H1 (cell line): ENCODE data around the gene SCG5. TPM values are rescaled to one million over a fixed set of nuclear protein-coding genes. Genes with fewer than 3 reads are reported as not detected.
"Not testable (repeated sequence)": the region's sequence is repeated elsewhere in the genome, so short reads cannot be mapped to it uniquely, and the experiment has no call there.

Experiments used
- CTCF ChIA-PET: fragments of 300-600 bp; sonication (Branson Sonifier 250); formaldehyde crosslinking; loops from one replicate; lab custom pipeline; 2021; ENCODE audit not compliant: partially characterized antibody; lab: Charles Lee
- POLR2A ChIA-PET: fragments of 300-600 bp; sonication (Branson Sonifier 250); formaldehyde crosslinking; loops from one replicate; lab custom pipeline; 2021; ENCODE audit warnings: inconsistent platforms; ENCODE audit not compliant: partially characterized antibody; lab: Charles Lee
- DNase-seq, 2 experiments: peaks; one replicate each; pipeline versions ENCODE4 v3.0.0 to v3.0.0-alpha.2; 2010 to 2022; ENCODE audit warnings: low spot score in 2 of 2, low read depth in 1 of 2, mixed read lengths in 1 of 2
- FAIRE-seq: peaks from 2 replicates; lab custom pipeline; 2011; peaks lifted over from hg19 to GRCh38; lab: Jason Lieb, UNC
- H2AFZ ChIP-seq: 2 replicates; pipeline ENCODE4 v1.8.1; 2012; ENCODE audit warnings: low read length, inconsistent platforms
- H2AK5ac ChIP-seq: 2 replicates; pipeline ENCODE4 v1.6.1; 2013; ENCODE audit warnings: low read depth, low read length
- H2BK120ac ChIP-seq: replicated peaks from 2 replicates; pipeline ENCODE3; 2013; ENCODE audit warnings: low read depth, low read length, inconsistent platforms
- H2BK12ac ChIP-seq: 2 replicates; pipeline ENCODE4 v1.6.1; 2013; ENCODE audit warnings: low read depth, low read length
- H2BK15ac ChIP-seq: 2 replicates; pipeline ENCODE4 v1.6.1; 2013; ENCODE audit warnings: low read length
- H2BK20ac ChIP-seq: 2 replicates; pipeline ENCODE4 v1.6.1; 2013; ENCODE audit warnings: low read length
- H2BK5ac ChIP-seq: 2 replicates; pipeline ENCODE4 v1.6.1; 2013; ENCODE audit warnings: low read depth, low read length
- H3K14ac ChIP-seq: 2 replicates; pipeline ENCODE4 v1.6.1; 2013; ENCODE audit warnings: inconsistent platforms; ENCODE audit not compliant: insufficient read length
- H3K18ac ChIP-seq: 2 replicates; pipeline ENCODE4 v1.6.1; 2013; ENCODE audit warnings: low read length; ENCODE audit errors: extremely low read depth
- H3K23ac ChIP-seq: 2 replicates; pipeline ENCODE4 v1.6.1; 2013; ENCODE audit warnings: inconsistent platforms; ENCODE audit not compliant: insufficient read length
- H3K23me2 ChIP-seq: 2 replicates; pipeline ENCODE4 v1.6.1; 2013; ENCODE audit warnings: low read depth, low read length
- H3K27ac ChIP-seq: 2 replicates; pipeline ENCODE4 v1.6.1; 2011; ENCODE audit warnings: low read depth, low read length, inconsistent platforms
- H3K27me3 ChIP-seq, 4 experiments: replicated peaks in 1 of 4; 1 replicate in 1 of 4; 2 replicates in 3 of 4; pipeline versions ENCODE4 v1.6.1 to v1.8.1; 2011 to 2013; ENCODE audit warnings: low read length in 3 of 4, mild to moderate bottlenecking in 3 of 4, inconsistent platforms in 2 of 4, mixed read lengths in 2 of 4, moderate library complexity in 1 of 4; ENCODE audit not compliant: control insufficient read depth in 3 of 4, insufficient read depth in 3 of 4; ENCODE audit errors: extremely low read depth in 1 of 4
- H3K36me3 ChIP-seq, 4 experiments: 2 replicates each; pipeline versions ENCODE4 v1.6.1 to v1.8.1; 2011 to 2013; ENCODE audit warnings: mild to moderate bottlenecking in 4 of 4, low read length in 3 of 4, moderate library complexity in 2 of 4, control low read depth in 1 of 4, inconsistent platforms in 1 of 4; ENCODE audit not compliant: insufficient read depth in 4 of 4, control insufficient read depth in 2 of 4
- H3K4ac ChIP-seq: replicated peaks from 2 replicates; pipeline ENCODE3; 2013; ENCODE audit warnings: low read length, low read depth, mixed read lengths, inconsistent platforms; ENCODE audit not compliant: insufficient read length
- H3K4me1 ChIP-seq, 4 experiments: replicated peaks in 1 of 4; 1 replicate in 1 of 4; 2 replicates in 3 of 4; pipeline versions ENCODE4 v1.6.1 to v1.8.1; 2011 to 2013; ENCODE audit warnings: low read length in 3 of 4, inconsistent platforms in 2 of 4, mixed read lengths in 1 of 4; ENCODE audit not compliant: insufficient read depth in 4 of 4, control insufficient read depth in 3 of 4
- H3K4me2 ChIP-seq, 2 experiments: 2 replicates each; pipeline versions ENCODE4 v1.6.1 to v1.8.1; 2011 to 2013; ENCODE audit warnings: low read depth in 2 of 2, low read length in 2 of 2, control low read depth in 1 of 2, inconsistent platforms in 1 of 2, mild to moderate bottlenecking in 1 of 2; ENCODE audit not compliant: insufficient read depth in 1 of 2
- H3K4me3 ChIP-seq, 4 experiments: fragments of 200-600, 300-600 bp in 1 of 4; sonication (generic), shearing (Covaris generic), sonication (Bioruptor Twin) in 1 of 4; 2 replicates each; pipeline versions ENCODE4 v1.5.1 to v1.8.1; 2011 to 2016; ENCODE audit warnings: low read length in 4 of 4, low read depth in 3 of 4, control low read depth in 2 of 4, inconsistent platforms in 2 of 4, mild to moderate bottlenecking in 2 of 4, mixed read lengths in 1 of 4, moderate library complexity in 1 of 4; ENCODE audit not compliant: insufficient read depth in 2 of 4; ENCODE audit errors: extremely low read depth in 1 of 4
- H3K56ac ChIP-seq: replicated peaks from 2 replicates; pipeline ENCODE3; 2013; ENCODE audit warnings: low read depth, mild to moderate bottlenecking, mixed read lengths, low read length, inconsistent platforms; ENCODE audit not compliant: insufficient read length
- H3K79me1 ChIP-seq: 2 replicates; pipeline ENCODE4 v1.6.1; 2013; ENCODE audit warnings: low read depth, low read length, control low read depth
- H3K79me2 ChIP-seq, 2 experiments: 2 replicates each; pipeline versions ENCODE4 v1.6.1 to v1.8.1; 2012 to 2013; ENCODE audit warnings: low read length in 2 of 2, mild to moderate bottlenecking in 2 of 2, inconsistent platforms in 1 of 2; ENCODE audit not compliant: insufficient read depth in 2 of 2, control insufficient read depth in 1 of 2
- H3K9ac ChIP-seq, 4 experiments: replicated peaks in 1 of 4; 1 replicate in 1 of 4; 2 replicates in 3 of 4; pipeline versions ENCODE4 v1.6.1 to v1.8.1; 2011 to 2013; ENCODE audit warnings: low read depth in 3 of 4, low read length in 3 of 4, control low read depth in 2 of 4, mild to moderate bottlenecking in 2 of 4, moderate library complexity in 2 of 4, inconsistent platforms in 1 of 4; ENCODE audit errors: extremely low read depth in 1 of 4
- H3K9me3 ChIP-seq, 2 experiments: 2 replicates each; pipeline versions ENCODE4 v1.6.1 to v1.8.1; 2012 to 2013; ENCODE audit warnings: mild to moderate bottlenecking in 2 of 2, moderate library complexity in 2 of 2, control low read depth in 1 of 2, inconsistent platforms in 1 of 2, low read depth in 1 of 2, low read length in 1 of 2, mixed read lengths in 1 of 2; ENCODE audit not compliant: insufficient read depth in 2 of 2
- H4K20me1 ChIP-seq, 2 experiments: replicated peaks in 1 of 2; 2 replicates each; pipeline versions ENCODE3 to v1.8.1; 2011 to 2013; ENCODE audit warnings: inconsistent platforms in 2 of 2, low read length in 2 of 2, mild to moderate bottlenecking in 1 of 2; ENCODE audit not compliant: insufficient read depth in 2 of 2, control insufficient read depth in 1 of 2
- H4K5ac ChIP-seq: 2 replicates; pipeline ENCODE4 v1.6.1; 2013; ENCODE audit warnings: low read length, low read depth, mixed read lengths, inconsistent platforms; ENCODE audit not compliant: insufficient read length
- H4K8ac ChIP-seq: 2 replicates; pipeline ENCODE4 v1.8.0; 2013; ENCODE audit warnings: mild to moderate bottlenecking, moderate library complexity, low read length, inconsistent platforms; ENCODE audit not compliant: insufficient read depth; ENCODE audit errors: extremely low read depth
- H4K91ac ChIP-seq: replicated peaks from 2 replicates; pipeline ENCODE3; 2013; ENCODE audit warnings: low read length, mixed read lengths, inconsistent platforms; ENCODE audit not compliant: insufficient read length
- KDM4A ChIP-seq: IDR thresholded peaks from one replicate; pipeline ENCODE4 v1.7.1; 2012; ENCODE audit warnings: low read depth, mild to moderate bottlenecking, moderate library complexity, low read length, inconsistent platforms; ENCODE audit not compliant: severe bottlenecking
- PHF8 ChIP-seq: fragments of 200-600 bp; sonication (generic); conservative IDR thresholded peaks from 2 replicates; pipeline ENCODE4 v1.7.1; 2012; ENCODE audit warnings: low read depth, mild to moderate bottlenecking, inconsistent platforms, low read length, moderate library complexity
- SIN3A ChIP-seq, 2 experiments: IDR thresholded peaks in 1 of 2; conservative IDR thresholded peaks in 1 of 2; 2 replicates each; pipeline ENCODE4 v1.6.1; 2011 to 2012; ENCODE audit warnings: low read length in 2 of 2, improper control_type of control experiment in 1 of 2, low read depth in 1 of 2, mild to moderate bottlenecking in 1 of 2
- SP4 ChIP-seq: IDR thresholded peaks from 2 replicates; pipeline ENCODE4 v1.6.1; 2012; ENCODE audit warnings: low read length, inconsistent platforms
- TBP ChIP-seq: IDR thresholded peaks from 2 replicates; pipeline ENCODE4 v1.6.1; 2011; ENCODE audit warnings: low read depth, low read length, improper control_type of control experiment
- WGBS, 2 experiments: shearing (Covaris generic) in 1 of 2; methylation state at CpG; one replicate each; pipeline versions ENCODE4 v1.1.6 to v1.1.7; 2013 to 2015; ENCODE audit warnings: low lambda C conversion rate in 2 of 2, mixed read lengths in 2 of 2, inconsistent platforms in 1 of 2, low coverage in 1 of 2, missing lambda C conversion rate in 1 of 2; ENCODE audit not compliant: insufficient replicate concordance in 2 of 2, insufficient coverage in 1 of 2, insufficient read length in 1 of 2; ENCODE audit errors: extremely low coverage in 1 of 2, missing lambda C conversion rate in 1 of 2; 5-methylcytosine and 5-hydroxymethylcytosine counted together
- polyA plus RNA-seq, 7 experiments: library from polyadenylated mRNA; depleted of rRNA in 3 of 7; stranded (reverse) in 5 of 7; unstranded in 2 of 7; fragments of >200 nt in 5 of 7; fragments of 200-250 nt in 2 of 7; gene quantifications; 1 replicate in 5 of 7; 2 replicates in 1 of 7; 4 replicates in 1 of 7; pipeline versions ENCODE4 v1.2.1 to v1.2.3, GENCODE V29; 2011 to 2013; ENCODE audit warnings: missing spikeins in 2 of 7, mixed read lengths in 2 of 7
- total RNA-seq: library from RNA; stranded (reverse); fragmentation: NEBNext Ultra II Directional; extraction: Animal tissue kit (Norgen Biotek cat#: 25700); gene quantifications from 2 replicates; pipeline ENCODE4 v1.2.1, GENCODE V29; 2021

The SCG5 gene
- total and polyA plus RNA-seq, 2 of the 8 experiments (the other 6 are each of a cell fraction or from before 2014, with no cell fraction given): 18.7 to 19.9 TPM

DNA sequence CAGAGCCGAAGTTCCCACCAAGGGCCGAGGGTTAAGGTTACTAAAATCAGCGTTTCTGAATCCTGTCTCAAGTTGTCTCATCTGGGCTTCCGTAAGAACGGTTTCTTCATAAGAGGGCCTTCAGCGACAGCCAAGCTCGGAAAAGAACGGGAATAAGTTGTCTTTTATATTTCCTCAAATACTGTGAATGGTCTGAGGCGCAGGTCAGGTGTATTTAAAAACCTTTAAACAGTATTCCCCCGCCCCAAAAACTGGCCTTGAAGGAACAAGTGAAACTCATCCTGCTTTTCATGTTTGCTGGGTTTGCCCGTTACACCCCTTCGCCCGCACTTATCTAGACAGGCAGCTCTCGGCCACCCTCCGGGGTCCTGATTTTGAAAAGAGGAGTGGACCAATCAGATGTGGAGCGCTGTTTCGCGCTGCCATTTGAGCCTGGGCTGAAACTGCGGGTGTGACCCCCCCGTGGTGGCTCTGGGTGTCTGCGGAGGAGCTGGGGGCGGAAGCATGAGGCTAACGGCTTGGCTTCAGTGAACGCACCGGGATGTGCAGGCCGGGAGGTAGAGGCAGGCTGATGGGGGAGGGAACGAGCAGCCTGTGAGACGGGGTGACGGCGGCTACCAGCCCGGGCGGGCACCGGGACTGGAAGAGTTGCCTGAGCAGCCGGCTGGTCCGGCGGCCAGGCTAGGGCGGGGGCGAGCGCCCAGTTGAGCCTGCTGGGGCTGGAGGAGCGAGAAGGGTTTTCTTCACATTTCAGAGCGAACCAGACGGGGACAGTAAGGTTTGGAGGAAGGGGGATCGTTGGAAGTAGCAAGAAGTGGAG, 26.2 kb upstream of the SCG5 start, which contains the start of gene ARHGAP11A:
ARHGAP11A (plus strand) TSS at position 454 of the 820 bp plus-strand sequence. CDS start 708 bp downstream, outside the sequence.
- H2BK12ac ChIP-seq, H2BK120ac ChIP-seq, H2BK15ac ChIP-seq, H3K56ac ChIP-seq, POLR2A ChIA-PET, H2AK5ac ChIP-seq, H2BK20ac ChIP-seq: not testable (repeated sequence)
- peak within 1 kb of the TSS; percentile 71 for H3K18ac ChIP-seq
- peak within 1 kb of the TSS; percentile 57 for H4K5ac ChIP-seq
- DNase-seq: peak; percentile 21 to 82
- H3K27ac ChIP-seq: peak within 1 kb of the TSS; percentile 43; the same call in 1 of the 2 replicates
- H3K14ac ChIP-seq: peak within 1 kb of the TSS; percentile 77
- TF ChIP-seq KDM4A: peak; percentile 31
- TF ChIP-seq TBP: peak; percentile 2; the same call in 1 of the 2 replicates
- TF ChIP-seq SP4: peak; percentile 76; the same call in 1 of the 2 replicates
- 0 out of 2 replicates have a peak, but pooled peaks have one; percentile 48 for TF ChIP-seq PHF8
- TF ChIP-seq SIN3A (conservative IDR thresholded peaks at IDR 0.05 in 1 of 2, IDR thresholded peaks at IDR 0.05 in 1 of 2; ENCODE audit: low read depth in 1 of 2, low read length in 2 of 2): 0 out of 4 replicates have a peak, but pooled peaks of 1 of the 2 experiments have one; percentile 25
- TF ChIP-seq, all 59 proteins: peak for 5; not testable (repeated sequence) for 54
- Histone ChIP-seq H3K9ac (peak within 1 kb of the TSS; percentile 15 to 92 (median 55); a peak in 5 of 7 replicates), H3K4me2 (peak within 1 kb of the TSS; percentile 66 to 72), H3K4me3 (peak within 1 kb of the TSS; percentile 54 to 95 (median 74)), H3K79me2 (peaks cover 0 to 38% of the 10 kb centered on the region in 2 experiments; a peak in 2 of 4 replicates), H2AFZ (0 out of 2 replicates have a peak within 1 kb of the TSS, but pooled peaks have one; percentile 76)
- H3K23me2 ChIP-seq, H3K27me3 ChIP-seq, H3K36me3 ChIP-seq, FAIRE-seq, CTCF ChIA-PET, H4K8ac ChIP-seq, H3K4ac ChIP-seq, H3K9me3 ChIP-seq, H4K20me1 ChIP-seq, H3K79me1 ChIP-seq, H4K91ac ChIP-seq, H3K23ac ChIP-seq, H3K4me1 ChIP-seq, H2BK5ac ChIP-seq: not testable (repeated sequence)
- 1% methylated on average over 23 of the region's 43 CpGs; no CpG with 5 or more reads in 1 of the 2 experiments for WGBS, 2 experiments
